ENCODE results near the gene CELA2A. TPM values are rescaled to one million over a fixed set of nuclear protein-coding genes. Genes with fewer than 3 reads are reported as not detected.
A peak's percentile ranks its signal among the peaks of the same experiment; 100 is the strongest.

The CELA2A gene
- total RNA-seq, 1 experiment from 2014 or later, result 0.72 TPM

DNA sequence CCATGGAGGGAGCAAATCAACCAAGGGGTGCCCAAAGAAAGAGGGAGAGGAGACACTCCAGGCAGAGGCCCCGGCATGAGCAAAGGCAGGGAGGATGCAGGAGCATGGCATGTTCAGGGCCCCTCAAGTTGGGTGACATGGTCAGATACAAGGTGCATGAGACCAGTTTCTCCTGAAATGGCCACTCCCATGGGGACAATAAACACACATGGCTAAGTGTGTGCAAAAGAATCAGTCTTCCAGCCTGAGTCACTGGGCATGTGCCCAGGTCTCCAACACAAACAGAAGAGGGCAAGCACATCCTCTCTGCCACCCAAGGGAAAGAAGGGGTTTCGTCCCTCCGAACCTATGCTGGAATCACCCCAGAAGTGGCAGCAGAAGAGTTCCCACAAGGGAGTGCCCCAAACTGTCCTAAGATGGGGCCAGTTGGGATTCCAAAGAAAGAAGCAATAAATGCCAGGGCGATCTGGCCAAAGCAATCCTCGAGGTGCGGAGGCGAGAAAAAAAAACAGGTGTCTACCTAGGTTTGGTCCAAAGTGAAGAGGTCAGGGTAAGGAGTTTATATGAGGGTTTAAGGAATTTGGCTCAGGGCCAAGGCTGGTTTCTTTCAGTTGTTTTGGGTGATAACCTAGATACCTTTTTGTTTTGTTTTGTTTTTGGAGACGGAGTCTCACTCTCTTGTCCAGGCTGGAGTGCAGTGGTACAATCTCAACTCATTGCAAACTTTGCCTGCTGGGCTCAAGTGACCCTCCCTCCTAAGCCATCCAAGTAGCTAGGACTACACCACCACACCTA lies 54.3 kb downstream of the CELA2A start:
- intact Hi-C loops (cut with micrococcal nuclease; ENCODE audit: unreplicated experiment) (no loop called here), in situ Hi-C loops (cut with HindIII; ENCODE audit: low pct_unique_long_range_greater_than_20kb, low sequenced_read_pairs) (no loop called here)
- H3K27ac ChIP-seq (ENCODE audit: low read length), result no peak overlapping the region
- H3K27me3 ChIP-seq (ENCODE audit: control insufficient read depth, insufficient read depth, low read length), result no peaks in the 10 kb centered on the region
- ChIA-PET CTCF (no interaction called here), POLR2A (no interaction called here)
- H3K36me3 ChIP-seq (ENCODE audit: control insufficient read depth, insufficient read depth, low read length), result no peaks in the 10 kb centered on the region
- H3K9me3 ChIP-seq (ENCODE audit: control insufficient read depth, insufficient read depth, low read depth, low read length), result no peaks in the 10 kb centered on the region
- TF ChIP-seq, protein P1, sequence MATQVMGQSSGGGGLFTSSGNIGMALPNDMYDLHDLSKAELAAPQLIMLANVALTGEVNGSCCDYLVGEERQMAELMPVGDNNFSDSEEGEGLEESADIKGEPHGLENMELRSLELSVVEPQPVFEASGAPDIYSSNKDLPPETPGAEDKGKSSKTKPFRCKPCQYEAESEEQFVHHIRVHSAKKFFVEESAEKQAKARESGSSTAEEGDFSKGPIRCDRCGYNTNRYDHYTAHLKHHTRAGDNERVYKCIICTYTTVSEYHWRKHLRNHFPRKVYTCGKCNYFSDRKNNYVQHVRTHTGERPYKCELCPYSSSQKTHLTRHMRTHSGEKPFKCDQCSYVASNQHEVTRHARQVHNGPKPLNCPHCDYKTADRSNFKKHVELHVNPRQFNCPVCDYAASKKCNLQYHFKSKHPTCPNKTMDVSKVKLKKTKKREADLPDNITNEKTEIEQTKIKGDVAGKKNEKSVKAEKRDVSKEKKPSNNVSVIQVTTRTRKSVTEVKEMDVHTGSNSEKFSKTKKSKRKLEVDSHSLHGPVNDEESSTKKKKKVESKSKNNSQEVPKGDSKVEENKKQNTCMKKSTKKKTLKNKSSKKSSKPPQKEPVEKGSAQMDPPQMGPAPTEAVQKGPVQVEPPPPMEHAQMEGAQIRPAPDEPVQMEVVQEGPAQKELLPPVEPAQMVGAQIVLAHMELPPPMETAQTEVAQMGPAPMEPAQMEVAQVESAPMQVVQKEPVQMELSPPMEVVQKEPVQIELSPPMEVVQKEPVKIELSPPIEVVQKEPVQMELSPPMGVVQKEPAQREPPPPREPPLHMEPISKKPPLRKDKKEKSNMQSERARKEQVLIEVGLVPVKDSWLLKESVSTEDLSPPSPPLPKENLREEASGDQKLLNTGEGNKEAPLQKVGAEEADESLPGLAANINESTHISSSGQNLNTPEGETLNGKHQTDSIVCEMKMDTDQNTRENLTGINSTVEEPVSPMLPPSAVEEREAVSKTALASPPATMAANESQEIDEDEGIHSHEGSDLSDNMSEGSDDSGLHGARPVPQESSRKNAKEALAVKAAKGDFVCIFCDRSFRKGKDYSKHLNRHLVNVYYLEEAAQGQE (IDR thresholded peaks at IDR 0.05; ENCODE audit: insufficient read depth in 1 of 2, low read depth in 2 of 2, low read length in 1 of 2), result no peak
- TF ChIP-seq SIN3A (IDR thresholded peaks at IDR 0.05; ENCODE audit: borderline replicate concordance, insufficient read depth, low read depth, low read length) (no peak), POLR2AphosphoS5 (IDR thresholded peaks at IDR 0.05; ENCODE audit: low read depth, low read length) (no peak)
- no peak overlapping the region for H3K4me3 ChIP-seq (ENCODE audit: low read depth in 2 of 2, low read length in 2 of 2)
- no TSS peak for BruUV-seq (replicated peaks)
- ATAC-seq (peak; percentile 35; the same call in 1 of the 2 replicates), DNase-seq (ENCODE audit: low read depth, low spot score) (no peak)
- H3K4me1 ChIP-seq (ENCODE audit: control insufficient read depth, insufficient read depth, low read length), result no peaks in the 10 kb centered on the region

DNA sequence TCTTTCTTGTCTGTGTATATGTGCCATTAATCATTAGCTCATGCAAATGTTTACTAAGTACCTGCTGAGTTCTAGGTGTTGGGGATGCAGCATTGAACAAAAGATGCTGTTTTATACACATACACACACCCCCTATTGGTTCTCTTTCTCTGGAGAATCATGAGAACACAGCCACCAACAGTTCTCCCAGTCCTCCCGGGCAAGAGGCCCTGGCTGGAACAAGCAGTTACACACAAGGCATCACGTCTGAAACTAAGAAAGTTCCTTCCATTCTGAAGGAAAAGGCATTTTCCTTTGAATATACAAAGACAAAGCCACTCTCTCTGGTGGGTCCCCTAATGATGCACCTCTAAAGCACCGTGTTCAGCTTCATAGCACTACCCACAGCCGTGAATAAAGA lies 56.7 kb downstream of the CELA2A start:
- TF ChIP-seq, protein P2, sequence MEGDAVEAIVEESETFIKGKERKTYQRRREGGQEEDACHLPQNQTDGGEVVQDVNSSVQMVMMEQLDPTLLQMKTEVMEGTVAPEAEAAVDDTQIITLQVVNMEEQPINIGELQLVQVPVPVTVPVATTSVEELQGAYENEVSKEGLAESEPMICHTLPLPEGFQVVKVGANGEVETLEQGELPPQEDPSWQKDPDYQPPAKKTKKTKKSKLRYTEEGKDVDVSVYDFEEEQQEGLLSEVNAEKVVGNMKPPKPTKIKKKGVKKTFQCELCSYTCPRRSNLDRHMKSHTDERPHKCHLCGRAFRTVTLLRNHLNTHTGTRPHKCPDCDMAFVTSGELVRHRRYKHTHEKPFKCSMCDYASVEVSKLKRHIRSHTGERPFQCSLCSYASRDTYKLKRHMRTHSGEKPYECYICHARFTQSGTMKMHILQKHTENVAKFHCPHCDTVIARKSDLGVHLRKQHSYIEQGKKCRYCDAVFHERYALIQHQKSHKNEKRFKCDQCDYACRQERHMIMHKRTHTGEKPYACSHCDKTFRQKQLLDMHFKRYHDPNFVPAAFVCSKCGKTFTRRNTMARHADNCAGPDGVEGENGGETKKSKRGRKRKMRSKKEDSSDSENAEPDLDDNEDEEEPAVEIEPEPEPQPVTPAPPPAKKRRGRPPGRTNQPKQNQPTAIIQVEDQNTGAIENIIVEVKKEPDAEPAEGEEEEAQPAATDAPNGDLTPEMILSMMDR (IDR thresholded peaks at IDR 0.05), result no peak
- TF ChIP-seq, protein P1 (IDR thresholded peaks at IDR 0.05; ENCODE audit: insufficient read depth in 1 of 2, low read depth in 2 of 2, low read length in 1 of 2), result no peak
- TF ChIP-seq POLR2AphosphoS5 (IDR thresholded peaks at IDR 0.05; ENCODE audit: low read depth, low read length), result no peak
- TF ChIP-seq TCF7L2 (IDR thresholded peaks at IDR 0.05; ENCODE audit: low read depth, low read length), result no peak
- TF ChIP-seq SIN3A (IDR thresholded peaks at IDR 0.05; ENCODE audit: borderline replicate concordance, insufficient read depth, low read depth, low read length), result no peak
- no peaks in the 10 kb centered on the region for H3K27me3 ChIP-seq (ENCODE audit: control insufficient read depth, insufficient read depth, low read length)
- H3K9me3 ChIP-seq (ENCODE audit: control insufficient read depth, insufficient read depth, low read depth, low read length), result no peaks in the 10 kb centered on the region
- CTCF ChIA-PET, result interaction anchor here (0.6 kb wide), 1 partner anchor 600 kb away, joined by 4 read pairs; no protein-coding TSS in a partner anchor
- no peak overlapping the region for H3K4me3 ChIP-seq (ENCODE audit: low read depth in 2 of 2, low read length in 2 of 2)
- in situ Hi-C loops (cut with HindIII; ENCODE audit: low pct_unique_long_range_greater_than_20kb, low sequenced_read_pairs) (no loop called here), intact Hi-C loops (cut with micrococcal nuclease; ENCODE audit: unreplicated experiment) (no loop called here)
- no peaks in the 10 kb centered on the region for H3K4me1 ChIP-seq (ENCODE audit: control insufficient read depth, insufficient read depth, low read length)
- no peak overlapping the region for H3K27ac ChIP-seq (ENCODE audit: low read length)
- no TSS peak for BruUV-seq (replicated peaks)
- POLR2A ChIA-PET, result no interaction called here
- ATAC-seq, result no peak
- H3K36me3 ChIP-seq (ENCODE audit: control insufficient read depth, insufficient read depth, low read length), result no peaks in the 10 kb centered on the region
- DNase-seq (ENCODE audit: low read depth, low spot score), result no peak
